Left lung (tissue), 14 donors: ENCODE data around the gene ZNF684. TPM values are rescaled to one million over a fixed set of nuclear protein-coding genes. Genes with fewer than 3 reads are reported as not detected.
"Not testable (repeated sequence)": the region's sequence is repeated elsewhere in the genome, so short reads cannot be mapped to it uniquely, and the experiment has no call there.

Experiments used
- ATAC-seq: fragments of 200-7000 bp; cut with Tn5 transposase; one replicate; pipeline ENCODE4 v1.9.1; 2020; ENCODE audit warnings: moderate library complexity
- DNase-seq, 4 donors: peaks; one replicate each; pipeline ENCODE4 v3.0.0-alpha.2; 2013 to 2020
- H3K27ac ChIP-seq, 2 donors: fragments of 200-600 bp; sonication (generic) in 1 of 2; one replicate each; pipeline versions ENCODE4 v1.5.0 to v1.8.0; 2020 to 2021
- H3K27me3 ChIP-seq, 2 donors: fragments of 200-600 bp; sonication (generic) in 1 of 2; one replicate each; pipeline versions ENCODE4 v1.5.0 to v1.8.0; 2020 to 2021
- H3K36me3 ChIP-seq, 2 donors: fragments of 200-600 bp; sonication (generic) in 1 of 2; one replicate each; pipeline versions ENCODE4 v1.5.0 to v1.8.0; 2020 to 2021
- H3K4me1 ChIP-seq, 2 donors: fragments of 200-600 bp; one replicate each; pipeline ENCODE4 v1.8.0; 2021
- H3K4me3 ChIP-seq, 2 donors: fragments of 200-600 bp; sonication (generic) in 1 of 2; one replicate each; pipeline versions ENCODE4 v1.5.0 to v1.8.0; 2020 to 2021; ENCODE audit warnings: mild to moderate bottlenecking in 1 of 2
- H3K9me3 ChIP-seq, 2 donors: fragments of 200-600 bp; sonication (generic) in 1 of 2; one replicate each; pipeline versions ENCODE4 v1.5.0 to v1.8.0; 2020 to 2021
- CTCF ChIP-seq, 2 donors: fragments of 200-600 bp; sonication (generic) in 1 of 2; IDR thresholded peaks; one replicate each; pipeline versions ENCODE4 v1.5.0 to v1.8.0; 2021; ENCODE audit warnings: antibody characterized with exemption in 2 of 2
- intact Hi-C, 2 donors: fragments of 100-400 bp; cut with DNase I; formaldehyde crosslinking; loops; one replicate each; pipeline versions ENCODE4 v1.11.2 to v1.14.2; 2022
- long read RNA-seq, 12 donors: library from polyadenylated mRNA in 2 of 12; unstranded in 2 of 12; transcript quantifications; one replicate each; pipeline ENCODE4 v2.0.0 and lab custom pipeline, GENCODE V29; 2019 to 2026
- polyA plus RNA-seq, 6 donors: library from polyadenylated mRNA; unstranded; fragments of 120-200 nt; gene quantifications; one replicate each; pipeline ENCODE4 v1.2.1, GENCODE V29; 2013; ENCODE audit not compliant: insufficient read length in 6 of 6
- total RNA-seq, 2 donors: library from RNA; stranded (reverse); fragmentation: NEBNext Ultra II Directional; extraction: Animal tissue kit (Norgen Biotek cat#: 25700); gene quantifications; one replicate each; pipeline ENCODE4 v1.2.1, GENCODE V29; 2021
- donor health status: DM: no; HTN: yes; CAD: no.
- donor health status: DM: no; HTN: no; CAD: no.

The ZNF684 gene
- total RNA-seq = 1 to 10 TPM; 3.7 to 3.8 TPM
- polyA plus RNA-seq = 10 to 100 TPM in 1 of 6 donors, 1 to 10 TPM in 5; 7.2 to 10.0 (median 8.8) TPM
- long read RNA-seq, donor 1, partial matches to known transcripts = 0 of 2 reads
- long read RNA-seq, donor 1, other reads (novel, unspliced or antisense) = 0 of 2 reads
- long read RNA-seq, donor 2, partial matches to known transcripts = 0 of 1 reads
- long read RNA-seq, donor 2, other reads (novel, unspliced or antisense) = 0 of 1 reads
- long read RNA-seq, donor 3, partial matches to known transcripts = 0 of 2 reads
- long read RNA-seq, donor 3, other reads (novel, unspliced or antisense) = 0 of 2 reads
- long read RNA-seq, donor 4 = 0 reads
- long read RNA-seq, donor 5 = 0 reads
- long read RNA-seq, donor 6, partial matches to known transcripts = 0 of 1 reads
- long read RNA-seq, donor 6, other reads (novel, unspliced or antisense) = 0 of 1 reads
- long read RNA-seq, donor 7 = 0 reads
- long read RNA-seq, donor 8, partial matches to known transcripts = 0 of 2 reads
- long read RNA-seq, donor 8, other reads (novel, unspliced or antisense) = 0 of 2 reads
- long read RNA-seq, donor 9 = 0 reads
- long read RNA-seq, donor 10, partial matches to known transcripts = 0 of 1 reads
- long read RNA-seq, donor 10, other reads (novel, unspliced or antisense) = 1 of 1 reads
- long read RNA-seq, donor 11, partial matches to known transcripts = 0 of 3 reads
- long read RNA-seq, donor 11, other reads (novel, unspliced or antisense) = 0 of 3 reads
- long read RNA-seq, donor 12, partial matches to known transcripts = 0 of 2 reads
- long read RNA-seq, donor 12, other reads (novel, unspliced or antisense) = 0 of 2 reads

GRCh38 chr1:40531381-40532061 lies at the start of gene ZNF684:
Gene ZNF684, plus strand, starts transcription at chr1:40531637. Its CDS starts 1,530 bp downstream, at chr1:40533167.
- Histone ChIP-seq H3K9me3 (peaks cover 0 to 2% of the 10 kb centered on the region in 2 donors), H3K27me3 (no peaks in the 10 kb centered on the region), H3K4me1 (peaks cover 3 to 20% of the 10 kb centered on the region in 2 donors), H3K36me3 (peaks cover 0 to 6% of the 10 kb centered on the region in 2 donors), H3K27ac (peak within 1 kb of the TSS; percentile 91 to 93), H3K4me3 (peak within 1 kb of the TSS; percentile 58 to 59)
- peak; percentile 99 for ATAC-seq
- intact Hi-C loops = no loop called here
- no peak for TF ChIP-seq CTCF (IDR thresholded peaks at IDR 0.05)
- peak; percentile 88 to 95 (median 93) for DNase-seq

- Histone ChIP-seq H3K4me1 (no peaks in the 10 kb centered on the region), H3K36me3 (peaks cover 0 to 82% of the 10 kb centered on the region in 2 donors), H3K9me3 (peaks cover 0 to 90% of the 10 kb centered on the region in 2 donors), H3K27ac (no peak overlapping the region), H3K4me3 (no peak overlapping the region), H3K27me3 (no peaks in the 10 kb centered on the region)
- ATAC-seq (no peak), DNase-seq (no peak)
- intact Hi-C loops = no loop called here
- TF ChIP-seq CTCF (IDR thresholded peaks at IDR 0.05) = no peak
These were observed 36.0 kb upstream of the ZNF684 start for GRCh38 chr1:40495315-40495903.

GRCh38 chr1:40502651-40503050 lies 28.8 kb upstream of the ZNF684 start:
- Histone ChIP-seq H3K9me3 (peaks cover 0 to 92% of the 10 kb centered on the region in 2 donors), H3K36me3 (peaks cover 0 to 23% of the 10 kb centered on the region in 2 donors)
- H3K27me3 ChIP-seq, intact Hi-C loops, ATAC-seq, H3K4me1 ChIP-seq, H3K4me3 ChIP-seq, DNase-seq, H3K27ac ChIP-seq: not testable (repeated sequence)

- Histone ChIP-seq H3K9me3 (peaks cover 0 to 59% of the 10 kb centered on the region in 2 donors), H3K27me3 (no peaks in the 10 kb centered on the region), H3K4me1 (peaks cover 0 to 15% of the 10 kb centered on the region in 2 donors), H3K36me3 (peaks cover 0 to 3% of the 10 kb centered on the region in 2 donors), H3K4me3 (peak overlapping the region; percentile 65 to 81), H3K27ac (peak overlapping the region; percentile 80)
- DNase-seq (no peak), ATAC-seq (no peak)
- intact Hi-C loops = no loop called here
- no peak for TF ChIP-seq CTCF (IDR thresholded peaks at IDR 0.05)
These were observed 23.5 kb upstream of the ZNF684 start for GRCh38 chr1:40507973-40508372.
